ENCODE measurements around the gene PARM1.
A peak's percentile ranks its signal among the peaks of the same experiment; 100 is the strongest.

PARM1 gene

GRCh38 chr4:74932832-74933561, at the start of gene PARM1:
PARM1 (plus strand) TSS chr4:74933116; CDS start chr4:74933328, 212 bp downstream.
- Histone ChIP-seq H3K9ac (ENCODE audit: low read length) (peak within 1 kb of the TSS; percentile 86), H4K20me1 (ENCODE audit: insufficient read depth, low read length) (0 out of 2 replicates have a peak, but pooled peaks cover 4% of the 10 kb centered on the region), H2AFZ (ENCODE audit: low read length) (peak within 1 kb of the TSS; percentile 91), H3K27me3 (replicated peaks; ENCODE audit: insufficient read depth, low read length) (no peaks in the 10 kb centered on the region), H3K4me1 (ENCODE audit: low read length) (peaks cover 19% of the 10 kb centered on the region), H3K36me3 (replicated peaks; ENCODE audit: insufficient read depth, low read length) (no peaks in the 10 kb centered on the region), H3K9me2 (replicated peaks; ENCODE audit: insufficient read depth, low read length) (no peaks in the 10 kb centered on the region), H3K4me2 (ENCODE audit: low read depth, low read length) (peak within 1 kb of the TSS; percentile 65), H3K9me3 (replicated peaks; ENCODE audit: insufficient read depth, low read length) (no peaks in the 10 kb centered on the region), H3K4me3 (ENCODE audit: low read length) (peak within 1 kb of the TSS; percentile 91), H3F3A (ENCODE audit: insufficient read depth, low read length) (peaks cover 15% of the 10 kb centered on the region; the same call in 1 of the 2 replicates), H3K79me2 (ENCODE audit: low read length) (peaks cover 45% of the 10 kb centered on the region), H3K27ac (ENCODE audit: low read length) (peak within 1 kb of the TSS; percentile 89)
- DNase-seq = peak; percentile 94
- TF ChIP-seq EZH2phosphoT487 (IDR thresholded peaks at IDR 0.05; ENCODE audit: low read length) (no peak), EZH2 (optimal IDR thresholded peaks at IDR 0.05; ENCODE audit: low read depth, low read length) (no peak)
- TF ChIP-seq, protein P1, sequence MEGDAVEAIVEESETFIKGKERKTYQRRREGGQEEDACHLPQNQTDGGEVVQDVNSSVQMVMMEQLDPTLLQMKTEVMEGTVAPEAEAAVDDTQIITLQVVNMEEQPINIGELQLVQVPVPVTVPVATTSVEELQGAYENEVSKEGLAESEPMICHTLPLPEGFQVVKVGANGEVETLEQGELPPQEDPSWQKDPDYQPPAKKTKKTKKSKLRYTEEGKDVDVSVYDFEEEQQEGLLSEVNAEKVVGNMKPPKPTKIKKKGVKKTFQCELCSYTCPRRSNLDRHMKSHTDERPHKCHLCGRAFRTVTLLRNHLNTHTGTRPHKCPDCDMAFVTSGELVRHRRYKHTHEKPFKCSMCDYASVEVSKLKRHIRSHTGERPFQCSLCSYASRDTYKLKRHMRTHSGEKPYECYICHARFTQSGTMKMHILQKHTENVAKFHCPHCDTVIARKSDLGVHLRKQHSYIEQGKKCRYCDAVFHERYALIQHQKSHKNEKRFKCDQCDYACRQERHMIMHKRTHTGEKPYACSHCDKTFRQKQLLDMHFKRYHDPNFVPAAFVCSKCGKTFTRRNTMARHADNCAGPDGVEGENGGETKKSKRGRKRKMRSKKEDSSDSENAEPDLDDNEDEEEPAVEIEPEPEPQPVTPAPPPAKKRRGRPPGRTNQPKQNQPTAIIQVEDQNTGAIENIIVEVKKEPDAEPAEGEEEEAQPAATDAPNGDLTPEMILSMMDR (IDR thresholded peaks at IDR 0.05; ENCODE audit: low read length) = peak; percentile 74

GRCh38 chr4:74884266-74884665, 48.6 kb upstream of the PARM1 start:
- Histone ChIP-seq H3K79me2 (ENCODE audit: low read length) (no peaks in the 10 kb centered on the region), H3K4me1 (ENCODE audit: low read length) (no peaks in the 10 kb centered on the region), H3K4me3 (ENCODE audit: low read length) (no peak overlapping the region), H3F3A (ENCODE audit: insufficient read depth, low read length) (no peaks in the 10 kb centered on the region), H4K20me1 (ENCODE audit: insufficient read depth, low read length) (no peaks in the 10 kb centered on the region), H3K4me2 (ENCODE audit: low read depth, low read length) (no peak overlapping the region), H3K9me3 (replicated peaks; ENCODE audit: insufficient read depth, low read length) (no peaks in the 10 kb centered on the region), H2AFZ (ENCODE audit: low read length) (no peak overlapping the region), H3K27ac (ENCODE audit: low read length) (no peak overlapping the region), H3K9ac (ENCODE audit: low read length) (no peak overlapping the region), H3K36me3 (replicated peaks; ENCODE audit: insufficient read depth, low read length) (no peaks in the 10 kb centered on the region), H3K27me3 (replicated peaks; ENCODE audit: insufficient read depth, low read length) (no peaks in the 10 kb centered on the region), H3K9me2 (replicated peaks; ENCODE audit: insufficient read depth, low read length) (no peaks in the 10 kb centered on the region)
- TF ChIP-seq, protein P1 (IDR thresholded peaks at IDR 0.05; ENCODE audit: low read length) = no peak
- TF ChIP-seq EZH2phosphoT487 (IDR thresholded peaks at IDR 0.05; ENCODE audit: low read length) (no peak), EZH2 (optimal IDR thresholded peaks at IDR 0.05; ENCODE audit: low read depth, low read length) (no peak)
- DNase-seq = no peak

DNA sequence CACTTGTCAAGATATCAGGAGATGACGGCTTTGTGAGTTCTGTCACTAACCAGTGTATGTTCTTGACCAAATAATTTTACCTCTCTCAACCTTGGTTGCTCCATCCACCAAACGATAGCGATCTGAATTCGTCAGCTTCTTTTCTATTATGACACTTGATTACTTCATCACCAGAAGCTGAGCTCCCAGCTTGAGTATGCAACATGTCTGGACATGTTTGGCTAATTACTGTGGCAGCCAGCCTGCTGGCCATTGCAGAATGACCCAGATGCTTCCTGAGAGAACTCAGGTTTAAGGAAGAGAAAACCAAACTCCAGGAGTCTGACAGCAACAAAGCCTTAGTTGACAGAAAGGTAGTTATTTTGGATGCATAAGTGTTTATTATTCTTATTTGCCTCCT, 46.4 kb upstream of the PARM1 start:
- no peak overlapping the region for H2AFZ ChIP-seq (ENCODE audit: low read length)
- H3K4me2 ChIP-seq (ENCODE audit: low read depth, low read length) = no peak overlapping the region

More for the DNA sequence above, 46.4 kb upstream of the PARM1 start:
- peaks cover 14% of the 10 kb centered on the region for H3K4me1 ChIP-seq (ENCODE audit: low read length)
- H3K27ac ChIP-seq (ENCODE audit: low read length) = no peak overlapping the region
- H3K79me2 ChIP-seq (ENCODE audit: low read length) = no peaks in the 10 kb centered on the region
- H4K20me1 ChIP-seq (ENCODE audit: insufficient read depth, low read length) = no peaks in the 10 kb centered on the region
- no peak for TF ChIP-seq EZH2 (optimal IDR thresholded peaks at IDR 0.05; ENCODE audit: low read depth, low read length)
- TF ChIP-seq, protein P1 (IDR thresholded peaks at IDR 0.05; ENCODE audit: low read length) = no peak
- TF ChIP-seq EZH2phosphoT487 (IDR thresholded peaks at IDR 0.05; ENCODE audit: low read length) = no peak
- DNase-seq = no peak
- H3F3A ChIP-seq (ENCODE audit: insufficient read depth, low read length) = no peaks in the 10 kb centered on the region
- no peak overlapping the region for H3K9ac ChIP-seq (ENCODE audit: low read length)
- H3K36me3 ChIP-seq (replicated peaks; ENCODE audit: insufficient read depth, low read length) = no peaks in the 10 kb centered on the region
- H3K9me3 ChIP-seq (replicated peaks; ENCODE audit: insufficient read depth, low read length) = no peaks in the 10 kb centered on the region
- H3K9me2 ChIP-seq (replicated peaks; ENCODE audit: insufficient read depth, low read length) = no peaks in the 10 kb centered on the region
- no peaks in the 10 kb centered on the region for H3K27me3 ChIP-seq (replicated peaks; ENCODE audit: insufficient read depth, low read length)
- H3K4me3 ChIP-seq (ENCODE audit: low read length) = no peak overlapping the region

Measured in MM.1S (cell line).